ENCODE data around the gene SERPINA9. TPM values are rescaled to one million over a fixed set of nuclear protein-coding genes. Genes with fewer than 3 reads are reported as not detected.

SERPINA9 gene
- total and polyA plus RNA-seq, 2 of the 8 experiments (the other 6 are each of a cell fraction or from before 2014, with no cell fraction given) = not detected

GRCh38 chr14:94426526-94426925 is 49.5 kb downstream of the SERPINA9 start (continued):
- TF ChIP-seq JUND (IDR thresholded peaks at IDR 0.05; ENCODE audit: low read length) (no peak), EZH2 (IDR thresholded peaks at IDR 0.05; ENCODE audit: low read depth, low read length, severe bottlenecking) (no peak), SP1 (IDR thresholded peaks at IDR 0.05; ENCODE audit: low read depth, low read length) (no peak)

Measured in H1 (cell line).